K562 (cell line): ENCODE results near the gene CBL. TPM values are rescaled to one million over a fixed set of nuclear protein-coding genes. Genes with fewer than 3 reads are reported as not detected.
A peak's percentile ranks its signal among the peaks of the same experiment; 100 is the strongest.

Experiments
- BCLAF1 ChIP-seq, 2 experiments: fragments of 450-650 bp in 1 of 2; IDR thresholded peaks; 2 replicates each; pipeline ENCODE4 v1.6.1; 2011 to 2017; ENCODE audit warnings: low read depth in 2 of 2, antibody characterized with exemption in 1 of 2, borderline replicate concordance in 1 of 2, low read length in 1 of 2, mild to moderate bottlenecking in 1 of 2, mixed read lengths in 1 of 2; ENCODE audit not compliant: control insufficient read depth in 1 of 2
- ESRRA ChIP-seq: fragments of 450-650 bp; IDR thresholded peaks from 2 replicates; pipeline ENCODE4 v1.6.1; 2014; ENCODE audit warnings: low read depth, mild to moderate bottlenecking, moderate library complexity, borderline replicate concordance
- FOXM1 ChIP-seq, 2 experiments: fragments of 450-650 bp in 1 of 2; sonication (generic) in 1 of 2; formaldehyde crosslinking in 1 of 2; IDR thresholded peaks; 2 replicates each; pipeline versions ENCODE4 v1.6.1 to v1.9.0; 2017 to 2022; ENCODE audit warnings: low read depth in 2 of 2, mild to moderate bottlenecking in 2 of 2, missing genetic modification reagents in 1 of 2, moderate library complexity in 1 of 2
- KDM4B ChIP-seq, 2 experiments: fragments of 450-650 bp in 1 of 2; sonication (generic) in 1 of 2; IDR thresholded peaks; 2 replicates each; pipeline ENCODE4 v1.6.1; 2016 to 2017; ENCODE audit warnings: borderline replicate concordance in 2 of 2, antibody characterized with exemption in 1 of 2, low read depth in 1 of 2, mild to moderate bottlenecking in 1 of 2
- PHF20 ChIP-seq: fragments of 450-650 bp; IDR thresholded peaks from 2 replicates; pipeline ENCODE4 v1.6.1; 2018; ENCODE audit not compliant: partially characterized antibody
- POLR2AphosphoS2 ChIP-seq: IDR thresholded peaks from 2 replicates; pipeline ENCODE4 v1.6.1; 2012; ENCODE audit warnings: low read length, improper control_type of control experiment
- POLR2H ChIP-seq: IDR thresholded peaks from 2 replicates; pipeline ENCODE4 v1.6.1; 2016; ENCODE audit warnings: missing genetic modification characterization, low read depth, mild to moderate bottlenecking, control low read depth, missing compliant biosample characterization, moderate library complexity
- POLR3G ChIP-seq: IDR thresholded peaks from 2 replicates; pipeline ENCODE4 v1.6.1; 2011; ENCODE audit not compliant: insufficient read length, insufficient replicate concordance; ENCODE audit errors: extremely low read depth
- RHOXF2B ChIP-seq: fragments of 250-450 bp; sonication (Bioruptor Pico); conservative IDR thresholded peaks from 2 replicates; pipeline ENCODE4 v1.5.1; 2021
- SIX5 ChIP-seq, 2 experiments: IDR thresholded peaks; 2 replicates each; pipeline ENCODE4 v1.6.1; 2011; ENCODE audit warnings: low read length in 2 of 2, borderline replicate concordance in 1 of 2, low read depth in 1 of 2, mild to moderate bottlenecking in 1 of 2, moderate library complexity in 1 of 2; ENCODE audit not compliant: insufficient read depth in 1 of 2
- SP2 ChIP-seq: IDR thresholded peaks from 2 replicates; pipeline ENCODE4 v1.6.1; 2011; ENCODE audit warnings: mild to moderate bottlenecking, low read depth, low read length, moderate library complexity; ENCODE audit not compliant: poor library complexity, severe bottlenecking; ENCODE audit errors: extremely low read depth
- TAF15 ChIP-seq: fragments of 200-400 bp; formaldehyde crosslinking; IDR thresholded peaks from 2 replicates; pipeline ENCODE4 v1.6.1; 2017; ENCODE audit warnings: mild to moderate bottlenecking, low read depth, low read length, moderate library complexity
- TEAD1 ChIP-seq, 2 experiments: fragments of 450-650 bp in 1 of 2; sonication (generic) in 1 of 2; formaldehyde crosslinking; IDR thresholded peaks; 2 replicates each; pipeline versions ENCODE4 v1.4.0 to v1.8.0; 2020 to 2022; ENCODE audit warnings: mild to moderate bottlenecking in 2 of 2, missing genetic modification reagents in 1 of 2
- TGIF2 ChIP-seq: sonication (generic); formaldehyde crosslinking; IDR thresholded peaks from 2 replicates; pipeline ENCODE4 v1.8.1; 2022; ENCODE audit warnings: mild to moderate bottlenecking, missing genetic modification reagents, moderate library complexity
- XRCC4 ChIP-seq: IDR thresholded peaks from one replicate; pipeline ENCODE4 v1.6.1; 2011; ENCODE audit not compliant: insufficient read depth, insufficient read length; ENCODE audit errors: extremely low read depth
- ZC3H11A ChIP-seq: IDR thresholded peaks from 2 replicates; pipeline ENCODE4 v1.6.1; 2012; ENCODE audit warnings: low read depth, low read length, improper control_type of control experiment
- ZFP1 ChIP-seq: fragments of 450-650 bp; formaldehyde crosslinking; IDR thresholded peaks from 2 replicates; pipeline ENCODE4 v1.4.0; 2020; ENCODE audit warnings: mild to moderate bottlenecking, mixed read lengths
- ZNF239 ChIP-seq: fragments of 250-450 bp; sonication (Bioruptor Pico); IDR thresholded peaks from 2 replicates; pipeline ENCODE4 v1.4.0; 2020; ENCODE audit warnings: mild to moderate bottlenecking
- ZNF449 ChIP-seq: fragments of 250-450 bp; sonication (Bioruptor Pico); IDR thresholded peaks from 2 replicates; pipeline ENCODE4 v1.8.0; 2022; ENCODE audit warnings: moderate library complexity, mild to moderate bottlenecking, inconsistent platforms
- ZNF584 ChIP-seq: fragments of 200-800 bp; sonication (Bioruptor generic); IDR thresholded peaks from 2 replicates; pipeline ENCODE4 v1.6.1; 2016; ENCODE audit warnings: low read depth, mild to moderate bottlenecking, missing genetic modification characterization, missing compliant biosample characterization
- ZNF780A ChIP-seq: fragments of 250-450 bp; sonication (Bioruptor Pico); IDR thresholded peaks from 2 replicates; pipeline ENCODE4 v1.5.0; 2021; ENCODE audit warnings: mild to moderate bottlenecking
- polyA plus RNA-seq, 8 experiments: library from polyadenylated mRNA; depleted of rRNA in 4 of 8; stranded (reverse) in 5 of 8; unstranded in 3 of 8; fragments of >200 nt; fragmentation: Nextera tagmentation in 2 of 8; fragmentation: Illumina TruSeq in 1 of 8; extraction: Ambion mirVana in 2 of 8; extraction: Trizol in 1 of 8; gene quantifications; 2 replicates each; pipeline versions ENCODE4 v1.2.1 to v1.2.3, GENCODE V29; 2011 to 2014; ENCODE audit warnings: inconsistent platforms in 1 of 8, missing spikeins in 1 of 8
- total RNA-seq, 7 experiments: library from RNA; depleted of rRNA in 6 of 7; stranded (reverse); fragments of >200 nt in 6 of 7; fragmentation: Illumina TruSeq in 2 of 7; extraction: Trizol in 2 of 7; gene quantifications; 2 replicates each; pipeline versions ENCODE4 v1.2.1 to v1.2.3, GENCODE V29; 2011 to 2021; ENCODE audit warnings: low replicate concordance in 1 of 7

The CBL gene
- total and polyA plus RNA-seq, 9 of the 15 experiments (the other 6 are each of a cell fraction or from before 2014, with no cell fraction given): 3.2 to 24.9 (median 9.9) TPM

GRCh38 chr11:119334174-119334930, 128.2 kb downstream of the CBL start, which contains the start of gene RNF26 (continued):
- TF ChIP-seq ZFP1: no peak
- TF ChIP-seq FOXM1 (IDR thresholded peaks at IDR 0.05; ENCODE audit: low read depth): peak; percentile 100
- peak; percentile 100 for TF ChIP-seq FOXM1 (CRISPR knock-in tag; IDR thresholded peaks at IDR 0.05; ENCODE audit: low read depth)
- TF ChIP-seq TEAD1 (CRISPR knock-in tag; IDR thresholded peaks at IDR 0.05): peak in 1 of 2 experiments; percentile 39; a peak in 1 of 4 replicates
- no peak for TF ChIP-seq ZC3H11A
- no peak for TF ChIP-seq TGIF2 (CRISPR knock-in tag)
- TF ChIP-seq POLR2AphosphoS2: no peak
- no peak for TF ChIP-seq BCLAF1 (IDR thresholded peaks at IDR 0.05; ENCODE audit: borderline replicate concordance in 1 of 2, control insufficient read depth in 1 of 2, low read depth in 2 of 2, low read length in 1 of 2)
- no peak for TF ChIP-seq KDM4B (IDR thresholded peaks at IDR 0.05; ENCODE audit: borderline replicate concordance in 2 of 2, low read depth in 1 of 2)
- no peak for TF ChIP-seq POLR2H
- no peak for TF ChIP-seq ESRRA
- TF ChIP-seq SIX5 (IDR thresholded peaks at IDR 0.05; ENCODE audit: borderline replicate concordance in 1 of 2, insufficient read depth in 1 of 2, low read depth in 1 of 2, low read length in 2 of 2): no peak
- no peak for TF ChIP-seq TAF15
- no peak for TF ChIP-seq XRCC4
- TF ChIP-seq ZNF449 (CRISPR knock-in tag): no peak
- TF ChIP-seq PHF20: peak; percentile 88
- no peak for TF ChIP-seq RHOXF2B (CRISPR knock-in tag)
- TF ChIP-seq SP2: peak; percentile 45
- no peak for TF ChIP-seq ZNF239
- TF ChIP-seq ZNF584 (CRISPR knock-in tag): no peak
- no peak for TF ChIP-seq POLR3G
- no peak for TF ChIP-seq ZNF780A (CRISPR knock-in tag)
